ENCODE results near the gene UFSP2.

- TF ChIP-seq, protein P1, sequence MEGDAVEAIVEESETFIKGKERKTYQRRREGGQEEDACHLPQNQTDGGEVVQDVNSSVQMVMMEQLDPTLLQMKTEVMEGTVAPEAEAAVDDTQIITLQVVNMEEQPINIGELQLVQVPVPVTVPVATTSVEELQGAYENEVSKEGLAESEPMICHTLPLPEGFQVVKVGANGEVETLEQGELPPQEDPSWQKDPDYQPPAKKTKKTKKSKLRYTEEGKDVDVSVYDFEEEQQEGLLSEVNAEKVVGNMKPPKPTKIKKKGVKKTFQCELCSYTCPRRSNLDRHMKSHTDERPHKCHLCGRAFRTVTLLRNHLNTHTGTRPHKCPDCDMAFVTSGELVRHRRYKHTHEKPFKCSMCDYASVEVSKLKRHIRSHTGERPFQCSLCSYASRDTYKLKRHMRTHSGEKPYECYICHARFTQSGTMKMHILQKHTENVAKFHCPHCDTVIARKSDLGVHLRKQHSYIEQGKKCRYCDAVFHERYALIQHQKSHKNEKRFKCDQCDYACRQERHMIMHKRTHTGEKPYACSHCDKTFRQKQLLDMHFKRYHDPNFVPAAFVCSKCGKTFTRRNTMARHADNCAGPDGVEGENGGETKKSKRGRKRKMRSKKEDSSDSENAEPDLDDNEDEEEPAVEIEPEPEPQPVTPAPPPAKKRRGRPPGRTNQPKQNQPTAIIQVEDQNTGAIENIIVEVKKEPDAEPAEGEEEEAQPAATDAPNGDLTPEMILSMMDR (IDR thresholded peaks at IDR 0.05; ENCODE audit: insufficient read depth, low read length): no peak
- TF ChIP-seq POLR2AphosphoS5 (IDR thresholded peaks at IDR 0.05; ENCODE audit: low read depth): no peak
- no peak for TF ChIP-seq GABPA (IDR thresholded peaks at IDR 0.05; ENCODE audit: low read depth)
- TF ChIP-seq, protein P2, sequence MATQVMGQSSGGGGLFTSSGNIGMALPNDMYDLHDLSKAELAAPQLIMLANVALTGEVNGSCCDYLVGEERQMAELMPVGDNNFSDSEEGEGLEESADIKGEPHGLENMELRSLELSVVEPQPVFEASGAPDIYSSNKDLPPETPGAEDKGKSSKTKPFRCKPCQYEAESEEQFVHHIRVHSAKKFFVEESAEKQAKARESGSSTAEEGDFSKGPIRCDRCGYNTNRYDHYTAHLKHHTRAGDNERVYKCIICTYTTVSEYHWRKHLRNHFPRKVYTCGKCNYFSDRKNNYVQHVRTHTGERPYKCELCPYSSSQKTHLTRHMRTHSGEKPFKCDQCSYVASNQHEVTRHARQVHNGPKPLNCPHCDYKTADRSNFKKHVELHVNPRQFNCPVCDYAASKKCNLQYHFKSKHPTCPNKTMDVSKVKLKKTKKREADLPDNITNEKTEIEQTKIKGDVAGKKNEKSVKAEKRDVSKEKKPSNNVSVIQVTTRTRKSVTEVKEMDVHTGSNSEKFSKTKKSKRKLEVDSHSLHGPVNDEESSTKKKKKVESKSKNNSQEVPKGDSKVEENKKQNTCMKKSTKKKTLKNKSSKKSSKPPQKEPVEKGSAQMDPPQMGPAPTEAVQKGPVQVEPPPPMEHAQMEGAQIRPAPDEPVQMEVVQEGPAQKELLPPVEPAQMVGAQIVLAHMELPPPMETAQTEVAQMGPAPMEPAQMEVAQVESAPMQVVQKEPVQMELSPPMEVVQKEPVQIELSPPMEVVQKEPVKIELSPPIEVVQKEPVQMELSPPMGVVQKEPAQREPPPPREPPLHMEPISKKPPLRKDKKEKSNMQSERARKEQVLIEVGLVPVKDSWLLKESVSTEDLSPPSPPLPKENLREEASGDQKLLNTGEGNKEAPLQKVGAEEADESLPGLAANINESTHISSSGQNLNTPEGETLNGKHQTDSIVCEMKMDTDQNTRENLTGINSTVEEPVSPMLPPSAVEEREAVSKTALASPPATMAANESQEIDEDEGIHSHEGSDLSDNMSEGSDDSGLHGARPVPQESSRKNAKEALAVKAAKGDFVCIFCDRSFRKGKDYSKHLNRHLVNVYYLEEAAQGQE (IDR thresholded peaks at IDR 0.05; ENCODE audit: insufficient replicate concordance, low read depth): no peak
Measured at GRCh38 chr4:185387957-185388356, 37.8 kb downstream of the UFSP2 start.
